CD4-positive, alpha-beta T cell treated with Interferon gamma for 1 hour (primary cell): ENCODE measurements around the gene ATG5.

Experiments used
- DNase-seq: peaks from one replicate; pipeline ENCODE4 v3.0.0-alpha.2; 2020

ATG5 gene

DNA sequence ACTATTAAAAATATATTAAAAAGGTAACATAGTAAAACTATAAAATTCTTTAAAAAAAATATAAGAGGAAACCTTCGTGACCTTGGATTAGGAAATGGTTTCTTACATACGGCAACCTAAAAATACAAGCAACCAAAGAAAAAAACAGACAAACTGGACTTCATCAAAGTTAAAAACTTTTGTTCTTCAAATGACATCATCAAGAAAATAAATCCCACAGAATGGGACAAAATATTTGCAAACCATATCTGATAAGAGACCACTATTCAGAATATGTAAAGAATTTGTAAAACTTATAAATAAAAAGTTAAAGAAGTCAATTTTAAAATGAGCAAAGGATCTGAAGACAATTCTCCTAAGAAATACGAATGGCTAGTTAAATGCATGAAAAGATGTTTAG is 110.0 kb downstream of the ATG5 start:
- DNase-seq, result no peak

DNA sequence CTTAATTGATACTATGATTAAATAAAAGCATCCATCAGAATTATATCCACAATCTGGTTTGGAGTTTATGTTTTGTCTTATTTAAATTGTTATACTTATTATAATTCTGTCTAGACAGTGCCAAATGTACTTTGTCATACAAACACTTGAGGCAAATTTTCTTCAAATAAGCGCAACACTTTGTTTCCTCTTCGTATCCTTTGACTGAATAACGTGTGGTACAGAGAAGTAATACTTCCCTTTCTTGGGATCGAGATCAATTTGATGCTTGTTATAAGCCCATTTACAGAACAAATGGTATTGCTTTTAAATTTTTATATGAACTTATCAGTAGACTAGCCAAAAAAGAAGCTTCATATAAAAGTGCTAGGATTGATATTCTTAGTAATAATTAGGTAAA is 111.0 kb downstream of the ATG5 start:
- DNase-seq, result no peak

DNA sequence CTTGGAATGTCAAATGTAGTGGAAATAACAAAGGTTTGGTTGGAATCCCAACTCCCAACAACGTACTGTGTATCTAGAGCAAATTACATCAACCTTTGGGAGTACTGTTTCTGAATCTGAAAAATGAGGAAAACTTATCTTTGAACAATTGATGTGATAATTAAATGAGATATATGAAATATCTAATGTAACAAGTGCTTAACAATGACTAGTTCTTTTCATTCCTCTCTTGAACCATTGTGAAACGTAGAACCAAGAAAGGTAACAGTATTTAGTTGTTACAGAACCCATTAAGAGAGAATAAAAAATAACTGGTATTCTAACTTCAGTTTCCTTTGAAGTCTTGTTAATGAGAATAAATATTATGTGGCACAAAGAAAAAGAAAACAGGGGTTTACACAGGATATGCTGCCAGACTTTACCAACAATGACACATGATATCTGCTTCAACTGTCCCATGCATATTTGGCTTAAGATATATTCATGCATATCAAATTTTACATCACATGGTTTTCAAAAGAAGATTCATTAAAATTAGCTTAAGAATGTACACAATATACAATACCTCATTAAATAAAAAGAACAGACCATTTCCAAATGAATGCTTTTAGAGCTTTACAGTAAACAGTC is 111.8 kb downstream of the ATG5 start:
- DNase-seq, result no peak

DNA sequence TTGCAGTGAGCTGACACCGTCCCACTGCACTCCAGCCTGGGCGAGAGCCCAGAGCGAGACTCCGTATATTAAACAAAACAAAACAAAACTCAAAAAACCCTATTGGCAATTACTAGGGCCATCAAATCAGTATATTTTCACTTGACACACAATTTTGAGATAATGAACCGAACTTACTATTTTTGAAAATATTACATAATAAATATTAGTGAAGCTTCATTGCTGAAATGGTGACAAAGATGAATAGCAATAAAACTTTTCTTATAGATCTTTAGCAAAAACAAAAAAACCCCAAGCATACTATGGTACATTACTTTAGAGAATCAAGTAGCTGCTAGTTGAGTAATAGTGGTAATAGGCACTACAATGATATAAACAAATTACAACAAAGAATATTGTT is 113.0 kb downstream of the ATG5 start:
- no peak for DNase-seq

DNA sequence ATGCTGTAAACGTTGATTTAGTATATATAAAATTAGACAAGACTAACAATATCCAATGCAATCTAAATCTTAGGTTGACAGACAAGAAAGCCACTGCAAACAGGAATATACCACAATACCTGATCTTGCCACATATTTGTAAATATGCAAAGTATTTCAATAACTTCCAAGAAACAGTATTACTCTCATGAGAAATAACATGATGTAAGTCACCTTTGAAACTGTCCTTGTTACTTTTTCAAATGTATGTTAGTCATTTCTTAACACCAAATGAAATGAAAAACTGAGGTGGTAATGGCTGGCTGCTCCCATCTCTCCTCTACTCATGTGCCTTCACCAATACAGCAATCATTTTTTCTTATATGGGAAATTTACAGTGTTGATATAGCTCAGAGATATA is 118.7 kb downstream of the ATG5 start:
- no peak for DNase-seq

DNA sequence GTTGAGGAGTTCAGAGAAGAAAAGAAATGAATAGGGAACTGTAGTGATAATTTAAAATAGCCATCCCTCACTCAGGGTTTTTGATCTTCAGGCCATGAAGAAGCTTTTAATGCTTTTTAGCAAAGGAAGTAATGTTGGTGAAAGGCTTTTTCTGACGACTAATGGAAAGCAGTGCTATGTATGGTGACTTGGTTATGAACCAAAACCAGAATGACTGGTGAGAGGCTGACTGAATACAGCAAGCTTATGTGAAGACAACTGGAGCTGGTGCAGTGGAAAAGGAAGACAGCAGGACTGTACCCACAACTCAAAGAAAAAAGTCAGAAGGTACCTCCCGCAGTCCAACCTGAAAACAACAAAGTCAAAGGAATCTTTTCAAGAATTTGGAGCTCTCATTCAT is 120.6 kb downstream of the ATG5 start:
- DNase-seq, result no peak

DNA sequence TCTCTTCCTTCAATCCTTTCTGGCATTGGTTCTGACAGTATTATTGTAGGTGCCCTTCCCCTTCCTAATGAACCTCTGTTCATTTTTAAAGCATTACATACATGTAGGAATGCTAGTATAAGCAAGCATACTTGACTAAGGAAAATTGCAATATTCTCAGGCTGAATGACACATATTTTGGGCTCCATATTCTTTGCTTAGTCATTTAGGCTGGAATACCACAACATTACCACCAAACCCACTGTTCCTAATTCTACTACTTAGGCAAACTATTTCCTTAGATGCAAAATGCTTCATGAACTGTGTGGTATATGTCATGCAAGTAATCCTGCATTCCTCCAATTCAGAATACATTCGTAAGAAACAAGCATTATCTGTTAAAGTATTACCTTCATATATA is 125.6 kb downstream of the ATG5 start:
- DNase-seq, result no peak

DNA sequence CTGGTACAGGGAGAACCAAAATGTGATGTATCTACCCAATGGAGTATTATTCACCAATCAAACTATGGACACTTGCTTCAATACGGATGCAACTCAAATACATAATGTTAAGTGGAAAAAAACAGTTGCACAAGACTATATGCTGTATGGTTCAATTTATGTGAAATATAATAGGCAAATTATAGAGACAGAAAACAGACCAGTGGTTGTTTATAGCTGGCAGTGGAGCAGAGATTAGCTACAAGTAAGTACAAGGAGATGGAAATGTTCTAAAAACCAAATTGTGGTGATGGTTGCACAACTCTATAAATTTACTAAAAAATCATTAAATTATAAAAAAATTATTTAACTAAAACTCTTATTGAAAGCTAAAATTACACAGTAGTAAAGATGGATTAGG is 126.2 kb downstream of the ATG5 start:
- DNase-seq, result no peak

DNA sequence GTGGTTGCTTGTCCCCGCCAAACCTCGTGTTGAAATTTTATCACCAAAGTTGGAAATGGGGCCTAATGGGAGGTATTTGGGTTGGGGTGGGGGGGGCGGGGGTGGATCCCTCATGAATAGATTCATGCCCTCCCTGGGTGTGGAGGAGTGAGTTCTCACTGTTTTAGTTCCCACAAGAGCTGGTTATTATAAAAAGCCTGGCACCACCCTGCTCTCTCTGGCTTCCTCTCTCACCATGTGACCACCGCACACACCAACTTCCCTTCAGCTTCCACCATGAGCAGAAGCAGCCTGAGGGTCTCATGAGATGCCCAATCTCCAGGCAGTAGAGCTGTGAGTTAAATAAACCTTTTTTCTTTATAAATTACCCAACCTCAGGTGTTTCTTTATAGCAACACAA is 128.1 kb downstream of the ATG5 start:
- peak; percentile 26 for DNase-seq

DNA sequence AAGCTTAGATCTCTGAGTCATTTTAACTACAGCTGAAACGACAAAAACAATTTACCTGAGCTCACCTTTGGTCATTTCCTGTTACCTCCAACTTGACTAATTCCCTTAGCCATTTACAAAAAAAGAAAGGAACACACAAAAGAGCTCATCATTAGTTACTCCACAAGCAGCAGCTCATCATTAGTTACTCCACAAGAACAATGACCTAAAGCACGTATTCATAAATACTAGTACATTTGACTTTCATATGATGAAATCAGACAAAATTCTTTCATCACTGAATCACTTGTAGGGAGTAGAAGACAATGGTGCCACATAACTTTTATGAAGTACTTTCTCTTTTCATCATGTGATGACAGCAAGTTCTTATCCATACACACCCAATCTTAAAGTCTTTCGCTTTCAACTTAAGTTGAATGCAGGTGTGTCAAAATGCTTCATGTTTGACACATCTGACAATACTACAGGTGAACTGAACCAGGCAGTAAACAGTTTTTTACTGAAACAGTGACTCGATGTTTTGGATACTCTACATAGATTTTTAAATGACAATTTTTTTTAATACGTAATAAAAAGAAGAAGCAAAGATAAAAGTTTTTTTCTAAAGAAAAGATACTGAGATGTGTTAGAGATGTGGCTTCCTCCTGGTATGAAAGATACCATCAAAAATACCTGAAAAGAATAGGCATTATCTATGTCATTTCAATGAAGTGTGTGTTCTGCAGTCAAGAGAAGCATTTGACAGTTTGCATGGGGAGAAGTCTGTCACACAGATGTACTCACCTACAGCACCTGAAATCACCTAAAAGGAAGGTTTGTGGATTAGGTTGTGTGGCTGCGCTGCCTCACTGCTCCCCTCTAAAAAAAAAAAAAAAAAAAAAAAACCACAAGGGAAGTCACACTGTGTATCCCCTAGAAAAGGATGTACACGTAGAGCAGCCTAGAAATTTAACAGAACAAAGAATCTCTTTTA is 130.3 kb downstream of the ATG5 start:
- no peak for DNase-seq

DNA sequence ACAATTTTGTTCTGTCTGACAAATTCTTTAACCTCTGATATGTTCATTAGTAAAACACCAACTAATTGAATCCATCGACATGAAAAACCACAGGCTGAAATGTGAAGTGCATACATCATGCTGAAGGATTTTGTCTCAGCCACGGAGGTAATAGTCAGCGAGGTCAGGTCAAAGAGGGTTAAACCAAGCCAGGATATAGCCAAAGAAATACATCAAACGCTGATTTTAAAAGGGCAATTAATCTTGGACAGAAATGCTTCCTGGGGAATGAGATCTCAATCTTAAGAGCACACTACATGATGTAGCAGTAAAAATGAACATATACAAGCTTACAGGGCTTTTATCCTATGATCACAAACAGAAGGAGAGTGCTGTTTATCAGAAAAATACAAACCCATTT is 132.7 kb downstream of the ATG5 start:
- DNase-seq, result no peak

DNA sequence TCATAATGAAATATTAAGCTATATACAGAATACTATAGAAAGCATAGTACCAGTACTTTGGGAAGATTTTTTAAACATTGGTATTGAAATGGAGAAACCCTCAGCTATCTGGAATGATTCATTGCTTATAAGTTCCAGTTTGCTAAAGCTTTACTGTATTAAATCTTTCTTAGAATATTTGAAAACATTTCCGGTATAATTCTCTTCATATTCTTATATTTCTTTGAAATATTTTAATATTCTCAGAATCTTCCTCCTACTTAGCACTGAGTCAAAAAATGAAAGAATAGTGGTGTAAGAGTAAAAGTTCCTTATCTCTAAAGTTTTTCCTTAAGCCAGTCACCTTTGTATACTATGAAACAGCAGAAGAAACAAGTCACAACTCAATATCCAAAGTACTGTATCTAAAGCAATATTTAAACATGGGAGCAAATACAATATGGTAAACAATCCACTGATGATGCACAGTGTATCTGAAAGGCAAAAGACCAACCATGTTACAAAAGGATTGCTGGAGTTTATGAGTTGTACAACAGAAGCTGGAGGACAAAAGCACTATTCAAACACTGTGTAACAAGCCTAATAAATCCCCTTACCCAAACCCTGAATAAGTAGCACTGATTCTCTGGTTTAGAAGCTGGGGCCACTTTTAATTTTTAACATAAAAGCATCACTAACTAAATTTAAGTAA is 137.3 kb downstream of the ATG5 start:
- DNase-seq, result no peak

DNA sequence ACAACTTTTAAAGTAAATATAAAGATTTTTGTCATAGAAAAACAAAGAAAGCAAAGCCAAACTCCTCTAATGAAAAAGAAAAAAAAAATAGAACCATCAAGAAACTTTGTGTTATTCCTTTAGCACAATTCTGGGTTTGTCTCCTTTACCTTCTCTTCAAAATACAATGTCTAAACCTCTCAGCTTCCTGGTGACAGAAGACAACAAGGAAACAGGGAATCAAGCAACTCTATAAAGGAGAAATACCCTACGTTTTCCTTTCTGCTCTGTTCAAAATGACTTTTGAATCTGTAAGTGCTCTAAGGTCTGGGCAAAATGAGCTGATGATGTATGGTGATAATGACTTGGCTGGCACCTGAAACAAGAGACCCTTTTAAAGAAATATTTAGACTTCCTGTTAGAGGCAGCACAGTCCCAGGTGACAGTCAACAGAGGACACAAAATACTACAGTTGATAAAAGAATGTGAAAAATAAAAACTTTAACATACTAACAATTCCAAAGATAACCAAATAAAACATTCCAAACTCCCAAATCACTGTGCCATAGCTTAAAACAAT is 138.1 kb downstream of the ATG5 start:
- DNase-seq, result no peak

DNA sequence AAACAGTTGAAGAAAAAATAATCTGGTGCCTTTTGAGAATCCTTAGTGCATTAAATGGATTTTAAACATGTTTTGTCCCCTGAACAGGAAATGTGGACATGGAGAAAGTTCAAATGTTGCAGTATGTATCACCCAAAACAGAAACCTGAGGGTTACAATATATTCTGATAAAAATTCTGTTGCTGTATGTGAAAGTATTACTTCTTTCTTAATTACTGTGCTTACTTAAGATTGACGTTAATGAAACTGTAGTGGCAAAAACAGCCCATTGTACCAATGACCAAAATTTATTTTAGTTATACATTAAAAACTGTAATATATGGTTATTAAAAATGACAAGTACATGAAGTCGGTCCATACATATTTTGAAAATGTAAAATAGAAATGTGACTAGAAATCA is 138.8 kb downstream of the ATG5 start:
- no peak for DNase-seq

DNA sequence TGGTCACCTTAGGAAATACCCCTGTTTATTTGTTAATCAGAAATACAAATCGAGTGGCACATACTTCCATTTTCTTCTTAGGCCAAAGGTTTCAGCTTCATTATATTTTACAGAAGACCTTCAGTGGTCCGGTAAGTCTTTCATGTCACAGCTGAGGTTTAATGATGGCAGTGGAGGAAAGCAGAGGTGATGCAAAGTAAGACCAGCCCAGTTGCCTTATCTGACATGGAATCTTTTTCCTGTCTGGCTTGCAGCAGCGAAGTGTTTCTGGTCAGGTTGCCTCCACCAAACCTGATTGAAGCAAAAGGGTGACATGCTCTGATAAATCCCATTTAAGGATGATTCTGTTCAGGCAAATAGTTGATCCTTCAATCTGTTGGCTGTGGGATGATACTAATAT is 139.4 kb downstream of the ATG5 start:
- DNase-seq, result no peak

DNA sequence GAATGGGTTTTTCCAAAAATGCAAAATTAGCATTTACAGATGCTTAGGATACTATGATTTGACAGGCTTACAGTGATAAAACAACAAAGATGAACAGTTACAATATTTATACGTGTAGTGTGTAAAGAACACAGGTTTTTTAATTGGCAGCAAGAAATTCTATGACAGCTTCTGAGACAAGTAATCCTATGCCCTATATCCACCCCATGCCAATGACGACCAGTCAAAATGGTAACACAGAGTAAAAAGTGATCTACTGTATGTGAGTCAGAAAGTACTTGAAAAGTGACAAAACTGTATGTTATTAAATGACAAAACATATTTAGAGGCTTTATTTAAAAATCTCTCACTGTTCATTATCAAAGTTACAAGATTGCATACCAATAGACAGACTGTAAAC is 139.9 kb downstream of the ATG5 start:
- DNase-seq, result no peak

DNA sequence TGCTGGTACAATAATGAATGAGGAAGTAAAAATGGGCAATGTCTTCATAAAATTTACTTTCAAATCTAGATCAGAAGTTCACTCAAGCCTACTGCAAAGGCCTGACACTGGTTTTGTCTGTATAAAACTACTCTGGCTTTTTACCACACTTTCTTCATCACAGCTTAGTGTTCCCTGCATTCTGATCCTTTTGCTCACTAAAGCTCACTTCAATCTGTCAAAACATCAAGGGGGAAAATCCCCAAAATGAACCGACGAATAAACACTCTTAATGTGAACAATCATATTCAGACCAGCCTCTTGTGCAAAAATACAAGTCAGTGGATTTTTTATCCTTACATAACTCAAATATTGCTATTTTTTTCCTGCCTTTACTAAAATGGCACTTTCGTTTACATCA is 140.9 kb downstream of the ATG5 start:
- DNase-seq, result no peak

DNA sequence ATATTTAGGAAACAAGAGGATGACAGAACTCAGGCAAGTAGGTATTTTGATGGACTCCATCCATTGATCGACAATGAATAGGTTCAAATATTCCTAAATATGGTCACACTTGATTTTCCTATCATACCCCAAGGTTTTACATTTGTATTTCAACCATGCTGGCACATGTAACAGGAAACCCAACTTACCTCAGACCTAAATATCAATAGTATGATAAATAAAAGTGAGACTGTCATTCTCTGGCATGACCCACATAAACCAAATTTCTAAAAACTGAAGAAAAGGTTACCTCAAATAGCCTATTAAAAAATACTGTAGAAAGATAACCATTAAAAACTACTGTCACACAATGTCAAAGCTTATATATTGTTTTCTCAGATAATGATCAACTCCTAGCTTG is 142.1 kb downstream of the ATG5 start:
- no peak for DNase-seq

DNA sequence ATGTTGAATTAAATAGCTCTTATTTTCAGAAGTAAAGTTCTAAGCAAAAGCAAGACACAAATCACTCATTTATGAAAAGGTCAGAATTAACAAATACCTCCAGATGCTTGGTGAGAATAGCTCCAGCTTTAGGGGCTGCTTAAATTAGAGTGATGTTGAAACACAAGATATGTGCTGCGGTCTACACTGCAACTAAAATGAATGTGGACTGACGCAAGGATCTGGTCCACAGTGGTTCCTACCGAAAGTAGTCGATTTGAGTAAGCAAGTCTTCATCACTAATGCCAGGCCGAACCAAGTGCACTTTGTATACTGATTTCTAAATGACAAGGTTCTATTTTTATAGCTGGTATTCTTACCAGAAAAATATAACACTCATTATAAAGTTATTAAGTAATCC is 143.1 kb downstream of the ATG5 start:
- no peak for DNase-seq

DNA sequence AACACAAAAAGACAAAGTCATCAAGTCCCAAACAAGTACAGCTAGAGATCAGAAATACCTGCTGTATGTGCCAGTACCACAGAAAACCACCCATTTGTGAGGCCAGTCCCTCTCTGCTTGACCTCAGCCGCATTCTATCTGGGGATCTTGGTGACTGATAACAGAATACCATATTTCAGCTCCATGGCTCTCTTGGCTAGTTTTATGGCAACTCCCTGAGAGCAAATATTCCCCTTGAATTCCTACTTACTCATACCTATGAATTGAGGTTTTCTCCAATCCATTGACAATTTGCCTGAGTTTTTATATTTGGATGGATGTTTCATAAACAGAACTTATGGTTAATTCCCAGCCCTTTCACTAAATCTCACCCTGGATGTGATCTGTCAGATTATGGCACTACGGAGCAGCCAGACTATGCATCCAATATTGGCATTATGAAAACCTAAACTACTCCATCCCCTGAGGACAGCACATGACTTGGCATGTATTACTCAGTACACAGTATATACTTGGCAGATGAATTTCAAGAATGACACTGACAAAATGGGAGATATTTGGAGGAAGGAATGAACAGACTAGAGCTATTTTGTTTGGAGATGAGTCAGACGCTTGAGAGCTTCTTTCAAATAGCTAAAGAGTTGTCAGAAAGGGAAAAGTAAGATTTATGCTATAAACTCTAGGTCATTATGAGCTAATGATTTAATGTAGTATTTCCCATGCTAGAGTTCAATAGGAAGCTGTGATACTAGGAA is 143.7 kb downstream of the ATG5 start:
- no peak for DNase-seq

DNA sequence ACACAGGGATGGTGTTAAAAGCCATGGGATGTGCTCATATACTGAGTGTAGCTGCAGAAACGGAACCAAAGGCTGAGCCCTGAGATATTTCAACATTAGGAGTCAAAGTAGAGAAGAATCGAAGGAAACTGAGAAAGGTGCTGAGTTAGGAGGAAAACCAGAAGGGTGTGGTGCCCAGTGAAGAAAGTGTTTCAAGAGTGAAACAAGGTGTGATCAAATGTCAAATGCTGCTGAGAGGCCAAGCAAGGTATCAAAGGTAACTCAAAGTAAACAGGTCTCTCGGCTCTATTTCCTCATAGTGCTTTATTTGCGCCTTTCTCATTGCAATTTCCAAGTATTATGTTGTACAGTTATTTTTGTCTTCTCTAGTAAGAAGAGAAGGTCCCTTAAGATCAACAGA is 145.4 kb downstream of the ATG5 start:
- DNase-seq, result no peak

DNA sequence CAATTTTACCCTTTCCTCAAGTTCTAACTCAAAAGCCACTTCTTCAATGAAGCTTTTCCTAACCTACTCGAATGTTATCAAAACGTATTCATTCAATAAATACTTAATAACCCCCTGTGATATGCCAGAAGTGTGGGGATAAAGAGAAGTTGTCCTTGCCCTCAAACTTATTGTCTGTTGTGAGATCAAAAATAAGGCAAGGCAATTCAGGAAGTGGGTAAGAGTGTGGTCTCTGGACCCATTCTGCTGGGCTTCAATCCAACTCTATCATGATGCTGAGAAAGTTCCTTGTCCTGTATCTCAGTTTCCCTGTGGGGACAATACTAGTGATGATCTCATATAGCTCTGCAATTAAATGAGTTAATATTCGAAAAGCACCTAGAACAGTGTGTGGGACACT is 146.7 kb downstream of the ATG5 start:
- no peak for DNase-seq

DNA sequence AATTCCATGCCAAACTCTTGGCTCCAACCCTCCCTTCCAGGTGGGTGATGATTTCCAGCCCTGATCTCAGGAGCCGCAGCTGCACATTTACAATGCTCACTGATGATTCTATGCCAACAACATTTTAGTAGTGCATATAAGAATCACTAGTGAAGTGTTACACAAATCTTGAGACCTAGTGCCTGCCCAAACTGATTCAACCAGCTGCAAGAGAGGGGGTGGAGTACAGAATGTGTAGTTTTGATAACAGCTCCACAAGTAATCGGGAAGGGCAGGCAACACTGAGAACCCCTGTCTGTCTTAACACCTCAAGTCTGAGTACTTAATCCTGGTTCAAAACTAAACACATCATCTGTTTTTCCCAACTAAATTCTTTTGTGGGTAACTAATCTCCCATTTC is 147.8 kb downstream of the ATG5 start:
- DNase-seq, result no peak
